ENCODE results near the gene MYH9. TPM values are rescaled to one million over a fixed set of nuclear protein-coding genes. Genes with fewer than 3 reads are reported as not detected.

Gene MYH9
- total RNA-seq, 4 donors from 2014 or later: 337 to 553 (median 433) TPM

DNA sequence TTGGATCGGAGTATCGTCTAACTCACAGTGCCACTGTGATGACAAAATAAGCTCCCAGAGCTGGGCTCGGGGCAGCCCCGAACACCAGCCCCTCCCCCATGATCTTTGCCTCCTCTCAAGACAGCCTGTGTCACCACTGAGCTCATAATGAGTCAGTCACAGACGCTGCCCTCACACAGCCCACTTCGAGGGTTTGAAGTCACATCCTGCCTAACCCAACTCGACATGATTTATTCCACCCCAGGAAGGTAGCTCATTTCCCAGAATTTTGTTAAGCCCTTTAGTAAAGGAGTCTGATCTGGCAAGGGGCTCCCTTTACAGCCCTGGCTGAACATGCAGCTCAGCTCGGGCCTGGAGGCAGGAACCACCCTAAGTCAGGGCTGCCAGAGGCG lies 22.8 kb downstream of the MYH9 start:
- Histone ChIP-seq H3K36me3 (no peaks in the 10 kb centered on the region), H3K27ac (peak overlapping the region; percentile 67 to 100 (median 98)), H3K9me3 (no peaks in the 10 kb centered on the region), H3K27me3 (no peaks in the 10 kb centered on the region), H3K4me3 (no peak overlapping the region), H3K4me1 (peaks cover 56 to 100% (median 82%) of the 10 kb centered on the region in 4 donors)
- DNase-seq: peak in 2 of 3 donors; percentile 68 to 90
- no peak for TF ChIP-seq POLR2A (IDR thresholded peaks at IDR 0.05)
- TF ChIP-seq, protein P1, sequence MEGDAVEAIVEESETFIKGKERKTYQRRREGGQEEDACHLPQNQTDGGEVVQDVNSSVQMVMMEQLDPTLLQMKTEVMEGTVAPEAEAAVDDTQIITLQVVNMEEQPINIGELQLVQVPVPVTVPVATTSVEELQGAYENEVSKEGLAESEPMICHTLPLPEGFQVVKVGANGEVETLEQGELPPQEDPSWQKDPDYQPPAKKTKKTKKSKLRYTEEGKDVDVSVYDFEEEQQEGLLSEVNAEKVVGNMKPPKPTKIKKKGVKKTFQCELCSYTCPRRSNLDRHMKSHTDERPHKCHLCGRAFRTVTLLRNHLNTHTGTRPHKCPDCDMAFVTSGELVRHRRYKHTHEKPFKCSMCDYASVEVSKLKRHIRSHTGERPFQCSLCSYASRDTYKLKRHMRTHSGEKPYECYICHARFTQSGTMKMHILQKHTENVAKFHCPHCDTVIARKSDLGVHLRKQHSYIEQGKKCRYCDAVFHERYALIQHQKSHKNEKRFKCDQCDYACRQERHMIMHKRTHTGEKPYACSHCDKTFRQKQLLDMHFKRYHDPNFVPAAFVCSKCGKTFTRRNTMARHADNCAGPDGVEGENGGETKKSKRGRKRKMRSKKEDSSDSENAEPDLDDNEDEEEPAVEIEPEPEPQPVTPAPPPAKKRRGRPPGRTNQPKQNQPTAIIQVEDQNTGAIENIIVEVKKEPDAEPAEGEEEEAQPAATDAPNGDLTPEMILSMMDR (IDR thresholded peaks at IDR 0.05): no peak

DNA sequence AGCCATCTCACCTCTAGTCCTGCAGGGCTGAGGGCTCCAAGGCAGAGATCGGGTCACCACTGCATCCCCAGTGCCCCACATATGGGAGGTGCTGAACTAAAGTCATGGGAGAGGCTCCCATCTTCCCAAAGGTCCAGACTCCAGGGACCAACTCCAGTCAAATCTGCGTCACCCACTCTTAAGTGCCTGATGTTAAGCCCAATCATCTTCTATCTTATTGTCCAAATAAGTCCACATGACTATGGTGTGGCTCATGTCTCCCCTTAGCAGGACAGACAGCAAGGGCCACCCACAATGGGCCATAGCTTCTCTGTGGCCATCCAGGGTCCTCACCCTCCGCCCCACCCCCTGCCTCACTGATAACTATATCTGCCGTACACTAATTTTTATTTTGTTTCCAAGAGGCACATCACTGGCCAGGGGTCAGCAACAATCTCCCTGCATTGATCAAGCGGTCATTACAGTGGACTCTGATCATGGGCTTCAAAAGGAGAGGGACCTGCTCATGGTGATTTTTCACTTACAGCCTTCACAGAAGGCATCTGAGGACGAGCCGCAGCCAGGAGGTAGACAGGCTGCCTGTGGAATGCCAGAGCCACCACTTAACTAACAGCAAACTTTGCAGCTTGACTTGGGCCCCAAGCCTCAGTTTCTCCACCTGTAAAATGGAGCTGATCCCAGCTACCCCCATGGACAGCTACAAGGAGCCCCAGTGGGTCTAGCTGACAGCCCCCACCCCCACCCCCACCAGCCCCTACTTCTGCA lies 23.3 kb downstream of the MYH9 start:
- Histone ChIP-seq H3K36me3 (no peaks in the 10 kb centered on the region), H3K9me3 (no peaks in the 10 kb centered on the region), H3K27me3 (no peaks in the 10 kb centered on the region), H3K4me1 (peaks cover 52 to 100% (median 78%) of the 10 kb centered on the region in 4 donors), H3K4me3 (no peak overlapping the region), H3K27ac (peak overlapping the region; percentile 67 to 100 (median 98))
- peak in 1 of 2 donors; percentile 17 for TF ChIP-seq POLR2A (IDR thresholded peaks at IDR 0.05)
- TF ChIP-seq, protein P1 (IDR thresholded peaks at IDR 0.05): no peak
- no peak for DNase-seq

GRCh38 chr22:36363349-36363981 lies 24.3 kb downstream of the MYH9 start:
- H3K27me3 ChIP-seq: no peaks in the 10 kb centered on the region
- DNase-seq: no peak
- peak overlapping the region; percentile 42 to 100 (median 98) for H3K27ac ChIP-seq
- H3K4me1 ChIP-seq: peaks cover 44 to 100% (median 78%) of the 10 kb centered on the region in 4 donors
- TF ChIP-seq, protein P1 (IDR thresholded peaks at IDR 0.05): no peak
- TF ChIP-seq POLR2A (IDR thresholded peaks at IDR 0.05): no peak
- H3K4me3 ChIP-seq: no peak overlapping the region
- H3K36me3 ChIP-seq: no peaks in the 10 kb centered on the region
- no peaks in the 10 kb centered on the region for H3K9me3 ChIP-seq

GRCh38 chr22:36362932-36363331 lies 24.8 kb downstream of the MYH9 start:
- H3K27ac ChIP-seq: peak overlapping the region; percentile 42 to 100 (median 98)
- no peaks in the 10 kb centered on the region for H3K36me3 ChIP-seq
- TF ChIP-seq POLR2A (IDR thresholded peaks at IDR 0.05): no peak
- TF ChIP-seq, protein P1 (IDR thresholded peaks at IDR 0.05): no peak
- H3K27me3 ChIP-seq: no peaks in the 10 kb centered on the region
- no peak overlapping the region for H3K4me3 ChIP-seq
- H3K9me3 ChIP-seq: no peaks in the 10 kb centered on the region
- peaks cover 39 to 99% (median 78%) of the 10 kb centered on the region in 4 donors for H3K4me1 ChIP-seq
- no peak for DNase-seq

DNA sequence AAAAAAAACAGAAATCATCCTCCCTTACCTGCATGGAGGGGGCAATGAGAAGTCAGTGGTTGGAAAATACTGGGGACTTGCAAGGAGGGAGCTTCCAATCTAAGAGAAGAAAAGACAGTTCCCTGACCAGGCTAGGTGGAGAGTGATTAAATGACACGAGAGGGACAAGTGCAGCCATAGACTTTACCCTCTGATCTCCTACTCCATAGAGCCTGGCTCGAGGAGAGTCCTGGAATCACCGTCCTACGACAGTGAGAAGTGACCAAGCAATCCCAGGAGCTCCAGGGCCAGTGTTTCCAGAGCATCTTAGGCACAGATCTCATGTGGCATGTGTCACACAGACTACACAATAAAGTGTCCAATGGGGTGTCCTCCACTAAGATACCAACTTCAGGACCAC lies 25.7 kb downstream of the MYH9 start:
- Histone ChIP-seq H3K9me3 (no peaks in the 10 kb centered on the region), H3K36me3 (no peaks in the 10 kb centered on the region), H3K27ac (peak overlapping the region; percentile 42 to 100 (median 98)), H3K4me3 (no peak overlapping the region), H3K27me3 (no peaks in the 10 kb centered on the region), H3K4me1 (peaks cover 35 to 99% (median 78%) of the 10 kb centered on the region in 4 donors)
- no peak for DNase-seq
- TF ChIP-seq, protein P1 (IDR thresholded peaks at IDR 0.05): no peak
- TF ChIP-seq POLR2A (IDR thresholded peaks at IDR 0.05): no peak

All from Peyer's patch (tissue), 4 donors.